Uterus (tissue), 4 donors: ENCODE data around the gene NCAM2. TPM values are rescaled to one million over a fixed set of nuclear protein-coding genes. Genes with fewer than 3 reads are reported as not detected.

Experiments
- DNase-seq, 2 donors: peaks; one replicate each; pipeline ENCODE4 v3.0.0-alpha.2; 2019 to 2020
- H3K27ac ChIP-seq, 2 donors: fragments of 200-600 bp; sonication (generic); 1 replicate in 1 of 2; 2 replicates in 1 of 2; pipeline ENCODE4 v1.5.1; 2016 to 2018
- H3K27me3 ChIP-seq, 2 donors: fragments of 200-600 bp; sonication (generic); one replicate each; pipeline ENCODE4 v1.5.1; 2018 to 2019; ENCODE audit warnings: control low read depth in 1 of 2
- H3K36me3 ChIP-seq, 2 donors: fragments of 200-600 bp; sonication (generic); one replicate each; pipeline ENCODE4 v1.5.1; 2019; ENCODE audit warnings: control low read depth in 1 of 2
- H3K4me1 ChIP-seq, 2 donors: fragments of 200-600 bp; sonication (generic); one replicate each; pipeline ENCODE4 v1.5.1; 2018 to 2019; ENCODE audit warnings: control low read depth in 1 of 2
- H3K4me3 ChIP-seq, 2 donors: fragments of 200-600 bp; sonication (generic); 1 replicate in 1 of 2; 2 replicates in 1 of 2; pipeline ENCODE4 v1.5.1; 2018 to 2019; ENCODE audit warnings: mild to moderate bottlenecking in 1 of 2
- H3K9me3 ChIP-seq, 2 donors: fragments of 200-600 bp; sonication (generic); one replicate each; pipeline ENCODE4 v1.5.1; 2019; ENCODE audit warnings: control low read depth in 1 of 2
- CTCF ChIP-seq, 4 experiments: fragments of 200-600 bp in 2 of 4; fragments of 450-650 bp in 2 of 4; sonication (generic) in 2 of 4; IDR thresholded peaks; one replicate each; pipeline ENCODE4 v1.5.1; 2016 to 2019; ENCODE audit warnings: antibody characterized with exemption in 4 of 4, mild to moderate bottlenecking in 2 of 4, moderate library complexity in 1 of 4
- POLR2A ChIP-seq, 2 donors: fragments of 450-650 bp; IDR thresholded peaks; one replicate each; pipeline ENCODE4 v1.6.1; 2016; ENCODE audit warnings: antibody characterized with exemption in 2 of 2, mild to moderate bottlenecking in 1 of 2, moderate library complexity in 1 of 2
- intact Hi-C: fragments of 100-400 bp; cut with DNase I; formaldehyde crosslinking; loops from one replicate; pipeline ENCODE4 v1.15.1; 2023; ENCODE audit warnings: low total_unique reads
- total RNA-seq, 4 donors: library from RNA; depleted of rRNA in 3 of 4; stranded (reverse); fragments of >200 nt in 3 of 4; gene quantifications; one replicate each; pipeline versions ENCODE4 v1.1.0 to v1.2.4, GENCODE V29; 2014 to 2023
- donor health status: DM: yes; HTN: yes; CAD: no.

The NCAM2 gene
- total RNA-seq, 4 donors from 2014 or later, result 1.2 to 214 (median 26.1) TPM

DNA sequence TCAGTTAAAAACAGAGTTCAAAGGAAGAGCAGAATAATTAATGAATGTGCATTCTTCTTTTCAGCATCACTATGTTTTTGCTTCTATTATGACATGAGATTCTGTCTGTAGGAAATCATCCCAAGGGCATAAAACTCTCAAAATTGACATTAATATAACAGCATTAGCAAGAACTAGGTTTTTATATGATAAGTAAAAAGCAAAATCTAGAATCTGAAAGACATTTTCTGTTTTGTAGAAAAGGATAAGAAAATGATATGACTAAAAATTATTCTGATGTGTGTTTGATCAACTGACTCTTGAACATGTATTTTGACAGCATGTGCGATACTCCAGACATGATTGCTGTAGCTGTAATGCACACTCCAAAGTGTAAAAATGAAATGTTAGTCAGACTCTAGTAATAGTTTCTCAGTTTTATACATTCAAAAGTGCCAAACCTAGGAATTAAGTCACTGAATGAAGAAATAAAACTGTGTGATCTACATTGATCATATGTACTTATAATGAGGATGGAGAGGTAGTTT lies 197.3 kb downstream of the NCAM2 start:
- Histone ChIP-seq H3K36me3 (no peaks in the 10 kb centered on the region), H3K4me3 (no peak overlapping the region), H3K27ac (no peak overlapping the region), H3K4me1 (no peaks in the 10 kb centered on the region), H3K9me3 (no peaks in the 10 kb centered on the region), H3K27me3 (no peaks in the 10 kb centered on the region)
- intact Hi-C loops, result no loop called here
- no peak for TF ChIP-seq CTCF (IDR thresholded peaks at IDR 0.05)
- no peak for TF ChIP-seq POLR2A (IDR thresholded peaks at IDR 0.05)
- DNase-seq, result no peak

DNA sequence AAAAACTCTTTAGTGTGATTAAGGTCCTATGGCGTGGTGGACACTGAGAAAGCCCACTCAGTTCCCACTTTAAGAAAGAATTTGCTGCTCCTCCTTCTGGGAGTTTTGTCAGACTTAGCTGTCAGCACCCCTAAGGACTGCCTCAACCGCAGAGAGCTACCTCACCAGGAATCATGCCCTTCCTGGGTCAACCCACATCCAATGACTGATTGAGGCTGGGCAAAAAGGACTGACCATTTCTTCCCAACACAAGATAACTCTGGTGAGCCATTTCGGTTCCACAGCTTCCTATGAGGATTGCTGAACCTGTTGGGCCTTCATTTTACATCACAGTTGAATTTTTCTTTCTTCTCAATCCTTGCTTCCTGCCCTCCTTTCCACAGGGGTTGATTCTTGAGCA lies 197.9 kb downstream of the NCAM2 start:
- Histone ChIP-seq H3K4me1 (no peaks in the 10 kb centered on the region), H3K27me3 (no peaks in the 10 kb centered on the region), H3K36me3 (no peaks in the 10 kb centered on the region), H3K9me3 (no peaks in the 10 kb centered on the region), H3K4me3 (no peak overlapping the region), H3K27ac (no peak overlapping the region)
- no peak for TF ChIP-seq POLR2A (IDR thresholded peaks at IDR 0.05)
- no peak for TF ChIP-seq CTCF (IDR thresholded peaks at IDR 0.05)
- DNase-seq, result no peak
- intact Hi-C loops, result no loop called here

DNA sequence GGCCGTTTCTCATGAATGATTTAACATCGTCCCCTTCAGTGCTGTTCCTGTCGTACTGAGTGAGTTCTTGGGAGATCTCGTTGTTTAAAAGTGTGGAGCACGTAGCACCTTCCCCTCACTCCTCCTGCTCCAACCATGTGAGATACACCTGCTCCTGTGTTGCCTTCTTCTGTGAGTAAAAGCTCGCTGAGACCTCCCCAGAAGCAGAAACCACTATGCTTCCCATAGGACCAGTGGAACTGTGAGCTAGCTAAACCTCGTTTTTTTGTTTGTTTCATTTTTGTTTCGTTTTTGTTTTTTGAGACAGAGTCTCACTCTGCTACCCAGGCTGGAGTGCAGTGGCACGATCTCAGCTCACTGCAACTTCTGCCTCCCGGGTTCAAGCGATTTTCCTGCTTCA lies 198.6 kb downstream of the NCAM2 start:
- Histone ChIP-seq H3K4me3 (no peak overlapping the region), H3K9me3 (no peaks in the 10 kb centered on the region), H3K27ac (no peak overlapping the region), H3K4me1 (no peaks in the 10 kb centered on the region), H3K27me3 (no peaks in the 10 kb centered on the region), H3K36me3 (no peaks in the 10 kb centered on the region)
- no peak for DNase-seq
- TF ChIP-seq POLR2A (IDR thresholded peaks at IDR 0.05) (no peak), CTCF (IDR thresholded peaks at IDR 0.05) (no peak)
- intact Hi-C loops, result no loop called here

DNA sequence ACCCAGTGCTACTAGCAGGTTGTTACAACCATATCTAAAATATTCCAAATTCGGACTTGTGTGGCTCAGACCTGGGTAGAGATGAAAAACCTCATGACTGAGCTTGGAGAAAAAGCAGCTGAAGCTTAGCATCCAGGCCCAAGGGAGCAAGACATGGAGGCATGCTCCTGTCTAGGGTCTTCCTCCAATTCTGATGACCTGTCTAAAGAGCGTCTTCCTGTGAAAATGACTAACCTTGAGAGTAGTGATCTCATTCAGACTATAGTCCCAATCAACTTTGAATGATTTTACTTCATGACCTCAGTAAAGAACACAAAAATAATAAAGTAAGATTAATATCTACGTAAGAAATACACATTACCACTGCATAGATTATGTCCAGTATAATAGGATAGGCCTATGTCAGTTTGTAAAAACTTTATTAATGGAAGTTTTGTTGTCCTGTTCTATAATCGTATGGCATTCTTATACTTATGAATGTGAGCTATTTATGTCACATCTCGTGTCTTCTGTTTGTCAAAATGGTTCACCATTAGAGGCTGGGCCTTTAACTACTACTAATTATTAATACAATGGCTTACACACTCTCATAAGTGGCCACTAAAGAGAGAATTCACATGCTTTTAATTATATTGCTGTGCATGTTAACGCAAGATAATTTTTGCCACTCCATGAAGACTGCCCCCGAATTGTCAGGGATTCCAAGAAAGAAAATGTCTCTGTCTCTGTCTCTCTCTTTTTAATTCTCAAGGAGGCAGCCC lies 201.3 kb downstream of the NCAM2 start:
- intact Hi-C loops, result no loop called here
- Histone ChIP-seq H3K9me3 (no peaks in the 10 kb centered on the region), H3K4me1 (no peaks in the 10 kb centered on the region), H3K27me3 (no peaks in the 10 kb centered on the region), H3K36me3 (no peaks in the 10 kb centered on the region), H3K4me3 (no peak overlapping the region), H3K27ac (no peak overlapping the region)
- no peak for DNase-seq
- TF ChIP-seq CTCF (IDR thresholded peaks at IDR 0.05) (no peak), POLR2A (IDR thresholded peaks at IDR 0.05) (no peak)

- H3K27me3 ChIP-seq, result no peaks in the 10 kb centered on the region
- DNase-seq, result peak; percentile 25 to 28
- H3K9me3 ChIP-seq, result no peaks in the 10 kb centered on the region
- TF ChIP-seq CTCF (IDR thresholded peaks at IDR 0.05), result no peak
- no peak for TF ChIP-seq POLR2A (IDR thresholded peaks at IDR 0.05)
- H3K4me3 ChIP-seq, result peak overlapping the region in 1 of 2 donors; percentile 18
- H3K36me3 ChIP-seq, result no peaks in the 10 kb centered on the region
- H3K27ac ChIP-seq, result peak overlapping the region in 1 of 2 donors; percentile 40
- H3K4me1 ChIP-seq, result no peaks in the 10 kb centered on the region
- intact Hi-C loops, result no loop called here
Measured at GRCh38 chr21:21200103-21200938, 202.1 kb downstream of the NCAM2 start.
